GM21717 (cell line): ENCODE data around the gene PANK1.

Source experiments
- ATAC-seq: cut with Tn5 transposase; IDR thresholded peaks from one replicate; pipeline ENCODE4 v1.9.1; 2021; ENCODE audit warnings: mild to moderate bottlenecking, moderate library complexity; ENCODE audit not compliant: unreplicated experiment

Gene PANK1

GRCh38 chr10:89652806-89653370 lies 7.8 kb upstream of the PANK1 start:
- ATAC-seq = no peak

DNA sequence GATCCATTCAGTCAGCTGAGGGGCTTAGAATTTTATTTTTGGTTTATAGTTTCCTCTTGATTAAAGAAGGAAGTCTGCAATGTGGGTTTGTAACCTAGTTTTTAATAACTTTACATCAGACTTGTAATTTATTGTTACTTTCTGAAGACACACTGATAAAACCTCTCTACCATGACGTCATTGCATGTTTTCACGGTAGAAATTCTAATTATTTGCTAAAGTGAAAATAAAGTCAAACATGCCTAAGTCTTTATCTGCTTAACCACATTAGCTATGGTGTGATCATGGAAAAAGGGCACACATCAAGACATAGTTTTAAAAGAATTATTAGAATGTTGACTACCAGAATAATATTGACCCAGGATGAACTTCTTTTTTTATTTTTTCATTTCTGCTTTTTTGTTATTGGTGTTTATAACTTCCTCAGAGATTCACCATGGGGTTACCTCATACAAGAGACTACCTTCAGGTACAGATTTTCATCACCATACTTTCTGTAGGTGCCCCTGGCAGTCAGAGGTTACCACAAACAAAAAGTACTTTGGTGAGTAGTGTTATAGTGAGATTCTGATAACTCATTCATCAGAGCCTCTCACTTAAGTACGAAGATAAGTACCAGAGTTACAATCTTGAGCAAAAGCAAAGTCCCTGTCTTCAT lies 7.0 kb upstream of the PANK1 start:
- ATAC-seq = peak; percentile 71

GRCh38 chr10:89651205-89651915 lies 6.3 kb upstream of the PANK1 start:
- no peak for ATAC-seq

GRCh38 chr10:89649051-89649450 lies 4.0 kb upstream of the PANK1 start:
- no peak for ATAC-seq

DNA sequence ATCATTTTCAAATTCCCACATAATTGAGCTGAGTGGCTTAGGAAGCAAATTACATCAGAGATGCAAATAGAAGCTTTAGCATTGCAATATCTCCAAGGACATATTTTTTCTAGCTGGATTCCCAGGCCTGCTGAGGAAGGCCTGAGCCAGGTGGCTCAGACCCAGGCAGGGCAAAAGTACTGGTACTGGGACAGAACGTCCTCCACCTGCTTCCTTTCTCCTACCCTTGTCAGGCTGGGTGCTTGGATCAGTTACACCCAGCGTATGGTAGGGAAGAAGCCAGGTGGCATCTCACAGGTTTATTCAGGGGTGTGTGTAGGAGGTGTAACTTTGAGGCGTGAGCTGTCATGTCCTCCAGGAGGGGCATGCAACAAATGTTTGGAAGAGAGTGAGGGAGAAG lies 3.0 kb upstream of the PANK1 start:
- no peak for ATAC-seq

- no peak for ATAC-seq
These were observed 2.0 kb upstream of the PANK1 start for GRCh38 chr10:89646889-89647657.

DNA sequence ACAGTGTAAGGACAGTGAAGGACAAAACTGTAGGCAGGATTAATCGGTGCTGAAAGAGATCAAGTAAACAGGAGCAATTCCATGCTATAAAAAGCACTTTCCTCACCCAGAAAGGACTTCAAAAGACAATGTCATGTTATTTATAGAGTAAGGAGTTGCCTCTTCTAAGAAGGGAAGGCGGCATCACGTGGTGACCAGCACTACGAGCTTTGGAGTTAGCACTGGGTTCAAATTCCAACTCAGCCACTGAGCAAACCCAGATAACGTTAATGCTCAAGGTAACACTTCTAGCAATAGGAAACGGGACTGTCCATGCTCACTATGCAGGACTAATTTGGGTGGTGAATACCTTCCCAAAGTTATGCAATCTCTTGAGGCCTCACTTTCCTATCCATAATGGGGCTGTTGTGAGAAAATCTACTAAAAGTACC lies 715 bp upstream of the PANK1 start:
- ATAC-seq = no peak

- ATAC-seq = peak; percentile 34
These were observed 413 bp downstream of the PANK1 start for GRCh38 chr10:89644691-89644966.

DNA sequence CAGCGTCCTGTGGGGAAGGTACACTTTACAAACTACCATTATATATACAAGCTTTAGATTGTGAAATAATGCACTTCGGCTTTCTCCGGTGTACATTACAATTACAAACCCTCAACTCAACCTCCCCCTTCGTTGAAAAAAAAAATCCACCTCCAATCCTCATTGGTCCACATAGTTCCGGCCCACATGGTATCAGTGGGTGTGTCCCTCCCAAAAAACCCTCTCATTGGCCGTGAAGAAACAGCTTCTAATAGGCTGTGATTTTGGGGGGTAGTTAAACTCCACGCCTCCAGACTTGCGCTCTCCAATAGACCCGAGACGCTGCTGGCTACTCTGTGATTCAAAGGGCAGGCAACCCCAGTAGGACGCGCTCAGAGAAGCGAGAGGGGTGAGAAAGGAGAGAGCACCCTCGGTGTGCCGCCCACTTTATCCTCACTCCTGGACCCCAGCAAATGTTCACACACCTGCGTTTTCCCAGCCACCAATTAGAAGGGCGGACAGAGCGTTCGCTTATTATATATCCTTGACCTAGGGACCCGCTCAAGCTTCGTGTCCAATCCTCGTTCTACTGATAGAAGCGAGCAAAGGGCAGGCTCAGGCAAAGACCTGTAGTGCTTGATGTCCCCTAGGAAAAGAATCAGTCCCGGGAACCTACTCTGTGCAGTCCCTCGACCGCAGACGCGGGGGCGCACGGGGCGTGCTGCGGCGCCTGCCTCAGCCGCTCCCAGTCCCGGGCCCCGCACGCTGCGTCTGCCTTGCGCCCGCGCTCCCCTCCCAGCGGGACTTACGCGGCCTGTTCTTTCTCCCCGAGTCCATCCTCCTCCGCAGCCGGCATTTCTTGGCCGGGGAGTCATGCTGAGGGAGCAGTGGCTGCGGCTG lies 991 bp downstream of the PANK1 start:
- peak; percentile 95 for ATAC-seq

- no peak for ATAC-seq
These were observed 1.6 kb downstream of the PANK1 start for GRCh38 chr10:89643431-89643811.

GRCh38 chr10:89642193-89642592 lies 2.8 kb downstream of the PANK1 start:
- ATAC-seq = no peak

- ATAC-seq = no peak
These were observed 4.8 kb downstream of the PANK1 start for GRCh38 chr10:89640241-89640640.

DNA sequence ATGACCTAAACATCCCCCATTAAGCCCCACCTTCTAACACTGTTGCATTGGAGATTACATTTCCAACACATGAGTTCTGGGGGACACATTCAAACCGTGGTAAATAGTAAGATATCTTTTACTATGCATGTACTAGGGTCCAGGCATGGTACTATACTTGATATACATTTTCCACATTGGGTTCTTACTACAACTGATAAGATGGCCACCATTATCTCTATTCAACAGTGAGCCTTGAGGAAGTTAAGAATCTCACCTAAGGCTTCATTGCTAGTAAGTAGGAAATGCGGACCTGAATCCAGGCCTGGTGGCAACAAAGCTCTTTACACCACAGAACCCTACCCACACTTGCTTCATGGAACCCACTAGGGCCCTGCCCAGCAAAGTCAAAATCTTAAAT lies 5.7 kb downstream of the PANK1 start:
- no peak for ATAC-seq

DNA sequence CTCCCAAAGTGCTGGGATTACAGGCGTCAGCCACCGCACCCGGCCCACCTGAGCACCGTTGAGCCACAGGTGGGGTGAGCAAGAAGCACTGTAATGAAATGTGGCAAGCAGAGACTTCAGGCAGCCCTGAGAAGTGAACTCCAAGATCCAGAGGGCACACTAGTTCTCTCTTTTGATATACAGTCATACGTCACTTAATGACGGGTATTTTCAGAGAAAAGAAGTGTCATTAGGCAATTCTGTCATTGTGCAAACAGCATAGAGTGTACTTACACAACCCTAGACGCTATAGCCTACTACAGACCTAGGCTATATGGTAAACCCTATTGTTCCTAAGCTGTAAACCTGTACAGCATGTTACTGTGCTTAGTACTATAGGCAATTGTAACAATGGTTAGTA lies 7.9 kb downstream of the PANK1 start:
- ATAC-seq = no peak

GRCh38 chr10:89634637-89635036 lies 10.4 kb downstream of the PANK1 start:
- no peak for ATAC-seq

- ATAC-seq = no peak
These were observed 11.6 kb downstream of the PANK1 start for GRCh38 chr10:89633484-89633883.

GRCh38 chr10:89632824-89633223 lies 12.2 kb downstream of the PANK1 start:
- no peak for ATAC-seq

GRCh38 chr10:89627830-89628229 lies 17.2 kb downstream of the PANK1 start:
- no peak for ATAC-seq

GRCh38 chr10:89625041-89625765 lies 19.8 kb downstream of the PANK1 start:
- ATAC-seq = no peak

GRCh38 chr10:89624020-89624419 lies 21.0 kb downstream of the PANK1 start:
- ATAC-seq = no peak
